Neuron (in vitro differentiated cells): Measurements from ENCODE around the gene EDIL3.
"Not testable (repeated sequence)": the region's sequence is repeated elsewhere in the genome, so short reads cannot be mapped to it uniquely, and the experiment has no call there.

Source experiments
- H2AFZ ChIP-seq: one replicate; pipeline ENCODE4 v1.6.1; 2013; ENCODE audit warnings: low read depth, mild to moderate bottlenecking, inconsistent platforms, low read length, moderate library complexity
- H3K27me3 ChIP-seq: one replicate; pipeline ENCODE4 v1.6.1; 2013; ENCODE audit warnings: low read length; ENCODE audit not compliant: insufficient read depth
- H3K36me3 ChIP-seq: one replicate; pipeline ENCODE4 v1.6.1; 2013; ENCODE audit warnings: low read length; ENCODE audit not compliant: insufficient read depth
- H3K4me1 ChIP-seq: one replicate; pipeline ENCODE4 v1.6.1; 2013; ENCODE audit warnings: low read length; ENCODE audit not compliant: insufficient read depth
- H3K4me3 ChIP-seq: 2 replicates; pipeline ENCODE4 v1.5.1; 2013; ENCODE audit warnings: mild to moderate bottlenecking, low read length, moderate library complexity
- H3K9me3 ChIP-seq: one replicate; pipeline ENCODE4 v1.6.1; 2013; ENCODE audit warnings: low read length

EDIL3 gene

GRCh38 chr5:84215521-84215920, 169.2 kb downstream of the EDIL3 start:
- Histone ChIP-seq H2AFZ (no peak overlapping the region), H3K36me3 (no peaks in the 10 kb centered on the region), H3K9me3 (no peaks in the 10 kb centered on the region), H3K27me3 (no peaks in the 10 kb centered on the region), H3K4me1 (no peaks in the 10 kb centered on the region), H3K4me3 (no peak overlapping the region)

- Histone ChIP-seq H2AFZ (no peak overlapping the region), H3K36me3 (no peaks in the 10 kb centered on the region), H3K4me3 (no peak overlapping the region)
Measured at GRCh38 chr5:84213861-84214260, 170.8 kb downstream of the EDIL3 start.

DNA sequence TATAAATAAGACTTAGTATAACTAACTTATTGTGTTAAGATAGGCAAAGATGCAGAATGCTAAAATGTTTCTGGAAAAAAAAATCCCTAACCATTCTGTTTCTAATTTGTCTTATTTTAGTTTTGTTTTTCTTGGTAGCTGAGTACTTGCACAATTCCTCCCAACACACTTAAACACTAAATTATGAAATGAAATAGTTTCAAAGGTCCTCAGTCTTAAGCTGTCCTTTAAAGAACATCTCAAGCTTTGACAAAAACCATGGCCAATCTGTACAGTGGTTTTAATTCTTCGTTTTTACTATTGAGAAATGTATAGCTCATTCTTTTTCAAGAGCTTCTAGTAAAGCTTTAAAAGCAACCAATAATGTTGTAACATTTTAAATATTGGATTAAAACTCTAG, 171.5 kb downstream of the EDIL3 start:
- H3K27me3 ChIP-seq: no peaks in the 10 kb centered on the region
- no peaks in the 10 kb centered on the region for H3K9me3 ChIP-seq
- H3K4me1 ChIP-seq: no peaks in the 10 kb centered on the region
- no peak overlapping the region for H2AFZ ChIP-seq
- H3K4me3 ChIP-seq: no peak overlapping the region
- no peaks in the 10 kb centered on the region for H3K36me3 ChIP-seq

More at GRCh38 chr5:84213861-84214260, 170.8 kb downstream of the EDIL3 start:
- Histone ChIP-seq H3K9me3 (no peaks in the 10 kb centered on the region), H3K27me3 (no peaks in the 10 kb centered on the region), H3K4me1 (no peaks in the 10 kb centered on the region)

DNA sequence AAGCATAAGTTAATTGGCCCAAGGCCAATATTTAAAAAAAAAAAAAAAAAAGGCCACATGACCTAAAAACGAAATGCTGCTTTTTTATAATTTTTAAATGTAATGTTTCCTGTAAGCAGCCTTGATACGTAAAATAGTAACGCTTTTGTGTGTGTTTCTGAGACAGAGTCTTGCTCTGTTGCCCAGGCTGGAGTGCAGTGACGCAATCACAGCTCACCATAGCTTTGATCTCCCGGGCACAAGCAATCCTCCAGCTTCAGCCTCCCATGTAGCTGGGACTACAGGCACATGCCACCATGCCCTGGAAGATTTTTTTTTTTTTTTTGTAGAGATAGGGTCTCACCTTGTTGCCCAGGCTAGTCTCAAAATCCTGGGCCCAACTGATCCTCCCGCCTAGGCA, 179.9 kb downstream of the EDIL3 start:
- no peaks in the 10 kb centered on the region for H3K27me3 ChIP-seq
- no peaks in the 10 kb centered on the region for H3K36me3 ChIP-seq
- H3K9me3 ChIP-seq: no peaks in the 10 kb centered on the region
- no peak overlapping the region for H3K4me3 ChIP-seq
- H3K4me1 ChIP-seq: no peaks in the 10 kb centered on the region
- H2AFZ ChIP-seq: no peak overlapping the region

DNA sequence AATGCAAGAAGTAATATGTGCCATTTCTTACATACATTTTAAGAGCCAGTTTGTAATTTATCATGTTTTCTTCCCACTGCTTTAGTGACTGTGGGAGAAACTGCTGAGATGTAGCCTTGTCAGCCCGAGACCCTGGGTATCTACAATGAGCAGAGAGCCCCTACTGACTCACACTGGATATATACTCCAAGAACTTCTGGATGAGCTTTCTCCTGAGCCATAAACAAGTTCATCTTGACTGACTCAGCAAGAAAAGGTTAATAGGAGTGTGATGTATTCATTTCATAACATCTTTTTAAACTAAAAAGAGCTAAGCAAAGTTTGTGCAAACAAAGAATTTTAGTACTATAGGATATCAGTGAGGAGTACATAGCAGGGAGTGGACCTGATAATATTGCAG, 182.5 kb downstream of the EDIL3 start:
- Histone ChIP-seq H3K27me3 (no peaks in the 10 kb centered on the region), H3K9me3 (no peaks in the 10 kb centered on the region), H3K36me3 (no peaks in the 10 kb centered on the region), H2AFZ (no peak overlapping the region), H3K4me3 (no peak overlapping the region), H3K4me1 (no peaks in the 10 kb centered on the region)

GRCh38 chr5:84197538-84197937, 187.1 kb downstream of the EDIL3 start:
- Histone ChIP-seq H2AFZ (no peak overlapping the region), H3K27me3 (no peaks in the 10 kb centered on the region), H3K4me1 (no peaks in the 10 kb centered on the region), H3K9me3 (no peaks in the 10 kb centered on the region), H3K4me3 (no peak overlapping the region), H3K36me3 (no peaks in the 10 kb centered on the region)

DNA sequence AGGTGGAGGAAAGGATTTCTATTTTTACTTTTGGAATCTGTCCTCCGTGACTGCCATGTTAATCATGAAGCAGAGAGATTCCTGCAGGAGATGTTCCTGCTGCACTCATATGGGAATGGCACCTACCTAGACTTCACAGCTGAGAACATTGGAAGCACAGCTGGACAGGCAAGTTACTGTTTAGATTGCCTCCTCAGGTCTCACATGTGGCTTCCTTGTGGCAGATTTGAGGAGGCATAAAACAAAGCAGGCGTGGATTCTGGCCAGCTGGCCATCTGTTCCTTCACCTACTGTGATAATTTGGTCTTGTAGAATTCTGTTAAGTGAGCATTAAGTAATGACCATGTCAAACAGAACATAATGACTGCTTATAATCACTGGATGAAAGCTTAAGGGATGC, 193.4 kb downstream of the EDIL3 start:
- Histone ChIP-seq H3K4me1 (no peaks in the 10 kb centered on the region), H3K9me3 (no peaks in the 10 kb centered on the region), H3K27me3 (no peaks in the 10 kb centered on the region), H3K4me3 (no peak overlapping the region), H2AFZ (no peak overlapping the region), H3K36me3 (no peaks in the 10 kb centered on the region)

DNA sequence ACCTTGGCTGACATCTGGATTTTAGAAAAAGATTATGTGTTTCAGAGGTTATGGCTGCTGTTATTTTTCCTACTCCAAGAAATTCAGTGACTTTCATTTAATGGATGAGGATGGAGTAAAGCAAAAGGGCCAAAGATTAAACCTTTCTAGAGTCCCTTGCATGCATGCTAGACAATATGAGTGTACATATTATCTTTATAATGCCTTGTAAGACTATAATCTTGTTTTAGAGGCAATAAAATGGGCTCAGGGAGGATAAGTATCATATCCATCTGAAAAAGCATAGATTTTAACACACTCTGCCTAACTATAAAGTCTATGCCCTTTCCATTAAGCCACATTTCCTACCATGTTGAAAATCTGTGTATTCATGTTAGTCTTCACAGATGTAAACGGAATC, 199.8 kb downstream of the EDIL3 start:
- Histone ChIP-seq H3K4me1 (no peaks in the 10 kb centered on the region), H3K4me3 (no peak overlapping the region), H3K9me3 (no peaks in the 10 kb centered on the region), H3K36me3 (no peaks in the 10 kb centered on the region), H3K27me3 (no peaks in the 10 kb centered on the region), H2AFZ (no peak overlapping the region)

DNA sequence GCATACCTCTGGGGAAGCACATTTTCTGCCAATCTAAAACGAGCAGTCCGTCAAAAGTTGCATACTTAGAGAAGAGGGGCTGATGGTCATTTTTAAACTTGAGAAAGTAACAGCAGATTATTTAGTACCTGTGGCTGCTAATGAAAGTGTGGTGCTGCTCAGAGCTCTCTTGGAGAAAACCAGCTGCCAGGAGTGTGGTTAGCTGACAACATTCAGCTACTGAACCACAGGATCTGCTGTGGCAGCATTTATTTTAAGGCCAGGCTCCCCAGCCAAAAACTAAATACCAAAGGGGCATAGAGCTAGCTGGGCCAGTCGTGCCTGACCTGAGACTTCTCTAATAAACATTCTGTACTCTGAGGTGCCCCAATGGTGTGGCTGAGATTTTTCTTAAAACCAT, 203.6 kb downstream of the EDIL3 start:
- no peaks in the 10 kb centered on the region for H3K36me3 ChIP-seq
- H3K9me3 ChIP-seq: no peaks in the 10 kb centered on the region
- no peak overlapping the region for H2AFZ ChIP-seq
- no peaks in the 10 kb centered on the region for H3K4me1 ChIP-seq
- H3K27me3 ChIP-seq: no peaks in the 10 kb centered on the region
- H3K4me3 ChIP-seq: no peak overlapping the region

GRCh38 chr5:84168841-84169240, 215.8 kb downstream of the EDIL3 start:
- H3K4me1 ChIP-seq: no peaks in the 10 kb centered on the region
- no peaks in the 10 kb centered on the region for H3K9me3 ChIP-seq
- no peaks in the 10 kb centered on the region for H3K27me3 ChIP-seq
- no peaks in the 10 kb centered on the region for H3K36me3 ChIP-seq
- no peak overlapping the region for H3K4me3 ChIP-seq
- H2AFZ ChIP-seq: no peak overlapping the region

DNA sequence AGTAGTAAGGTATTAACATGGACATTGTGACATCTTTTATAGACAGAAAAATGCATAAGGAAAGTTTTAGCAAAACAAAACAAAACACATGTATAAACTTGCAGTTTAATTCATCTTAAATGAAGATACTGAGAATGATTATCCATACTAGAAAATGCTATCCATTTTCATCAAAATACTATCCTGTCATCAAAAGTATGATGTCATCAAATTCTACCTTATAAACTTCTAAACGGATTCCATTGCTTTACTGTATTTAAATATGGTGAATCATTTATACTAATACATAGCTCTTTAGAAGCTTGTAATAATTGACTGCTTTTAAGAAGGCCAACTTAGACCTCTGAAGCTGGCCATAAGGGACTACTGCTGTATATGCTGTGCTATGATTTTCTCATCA, 221.0 kb downstream of the EDIL3 start:
- Histone ChIP-seq H2AFZ (no peak overlapping the region), H3K4me3 (no peak overlapping the region), H3K9me3 (no peaks in the 10 kb centered on the region), H3K4me1 (no peaks in the 10 kb centered on the region), H3K36me3 (no peaks in the 10 kb centered on the region), H3K27me3 (no peaks in the 10 kb centered on the region)

- no peaks in the 10 kb centered on the region for H3K27me3 ChIP-seq
- H2AFZ ChIP-seq: no peak overlapping the region
- no peak overlapping the region for H3K4me3 ChIP-seq
- no peaks in the 10 kb centered on the region for H3K4me1 ChIP-seq
- H3K9me3 ChIP-seq: no peaks in the 10 kb centered on the region
- no peaks in the 10 kb centered on the region for H3K36me3 ChIP-seq
Measured at GRCh38 chr5:84162695-84163094, 222.0 kb downstream of the EDIL3 start.

GRCh38 chr5:84160650-84161049, 224.0 kb downstream of the EDIL3 start:
- H3K36me3 ChIP-seq, H3K27me3 ChIP-seq, H3K4me1 ChIP-seq, H2AFZ ChIP-seq, H3K4me3 ChIP-seq, H3K9me3 ChIP-seq: not testable (repeated sequence)

DNA sequence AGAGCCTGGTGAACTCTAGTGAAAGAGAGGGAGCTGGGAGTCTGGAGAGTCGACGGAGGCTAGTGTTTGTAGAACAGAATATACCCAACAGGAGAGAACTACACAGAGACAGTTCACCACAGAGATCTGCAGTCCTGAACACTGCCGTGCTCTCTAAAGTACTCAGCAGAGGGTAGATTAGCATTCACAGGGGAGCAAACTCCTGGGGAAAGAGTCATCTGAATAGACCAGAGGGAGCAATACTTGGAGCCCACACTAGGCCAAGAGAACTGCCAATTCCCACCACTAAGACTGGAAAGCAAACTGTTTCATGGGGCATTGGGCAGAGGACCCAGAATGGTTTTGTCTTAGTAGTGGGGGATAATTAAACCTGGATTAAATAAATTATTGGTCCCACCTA, 235.6 kb downstream of the EDIL3 start:
- Histone ChIP-seq H3K36me3 (no peaks in the 10 kb centered on the region), H3K4me1 (no peaks in the 10 kb centered on the region), H3K9me3 (no peaks in the 10 kb centered on the region), H2AFZ (no peak overlapping the region), H3K27me3 (no peaks in the 10 kb centered on the region), H3K4me3 (no peak overlapping the region)
